Astrocyte of the cerebellum (primary cell): ENCODE measurements around the gene NR4A1.

Experiments used
- DNase-seq: peaks from one replicate; pipeline ENCODE4 v3.0.0-alpha.2; 2011; ENCODE audit warnings: low read depth
- H3K4me3 ChIP-seq: 2 replicates; pipeline ENCODE4 v1.5.1; 2011; ENCODE audit warnings: mild to moderate bottlenecking, low read depth, low read length, moderate library complexity
- in situ Hi-C: cut with HindIII; loops from 2 replicates; pipeline ENCODE4 v1.10.0; 2017; ENCODE audit warnings: low sequenced_read_pairs
- TF ChIP-seq, protein P1 (sequence below): IDR thresholded peaks from 2 replicates; pipeline ENCODE4 v1.5.1; 2012; ENCODE audit warnings: low read length, low read depth, moderate library complexity, mild to moderate bottlenecking; ENCODE audit errors: missing control alignments

Gene NR4A1

DNA sequence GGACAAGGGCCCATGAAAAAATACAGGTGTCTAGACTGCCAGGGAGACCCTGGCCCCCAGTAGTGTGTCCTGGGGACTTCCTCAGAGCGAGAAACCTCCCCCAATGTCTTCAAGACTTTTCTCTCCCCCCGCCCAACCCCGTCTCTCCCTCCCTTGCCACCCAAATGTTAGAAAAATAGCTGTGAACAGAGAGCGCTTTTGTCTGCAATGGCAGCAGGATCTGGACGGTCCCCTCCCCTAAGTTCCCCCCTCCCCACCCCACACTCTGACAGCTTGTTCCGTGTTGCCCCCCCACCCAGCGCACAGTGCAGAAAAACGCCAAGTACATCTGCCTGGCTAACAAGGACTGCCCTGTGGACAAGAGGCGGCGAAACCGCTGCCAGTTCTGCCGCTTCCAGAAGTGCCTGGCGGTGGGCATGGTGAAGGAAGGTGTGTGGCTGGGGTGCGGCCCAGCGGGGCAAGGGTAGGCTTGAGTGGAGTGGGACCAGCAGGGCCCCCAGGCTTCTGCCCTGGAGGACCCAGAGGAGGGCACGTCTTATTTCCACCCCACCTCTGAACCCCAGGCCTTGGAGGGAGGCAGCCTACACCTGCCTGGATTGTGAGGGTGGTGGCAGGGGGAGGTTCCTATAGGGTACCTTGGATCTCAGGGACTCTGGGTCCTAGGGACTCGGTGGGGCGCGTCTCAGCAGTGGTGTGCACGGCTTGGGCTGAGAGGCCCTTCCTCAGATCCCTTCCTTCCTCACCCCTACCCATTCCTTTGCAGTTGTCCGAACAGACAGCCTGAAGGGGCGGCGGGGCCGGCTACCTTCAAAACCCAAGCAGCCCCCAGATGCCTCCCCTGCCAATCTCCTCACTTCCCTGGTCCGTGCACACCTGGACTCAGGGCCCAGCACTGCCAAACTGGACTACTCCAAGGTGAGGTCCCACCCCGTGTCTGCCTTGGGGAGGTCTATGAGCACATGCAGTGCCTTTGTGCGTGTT, 4.8 kb downstream of the NR4A1 start:
- no peak overlapping the region for H3K4me3 ChIP-seq
- TF ChIP-seq, protein P1, sequence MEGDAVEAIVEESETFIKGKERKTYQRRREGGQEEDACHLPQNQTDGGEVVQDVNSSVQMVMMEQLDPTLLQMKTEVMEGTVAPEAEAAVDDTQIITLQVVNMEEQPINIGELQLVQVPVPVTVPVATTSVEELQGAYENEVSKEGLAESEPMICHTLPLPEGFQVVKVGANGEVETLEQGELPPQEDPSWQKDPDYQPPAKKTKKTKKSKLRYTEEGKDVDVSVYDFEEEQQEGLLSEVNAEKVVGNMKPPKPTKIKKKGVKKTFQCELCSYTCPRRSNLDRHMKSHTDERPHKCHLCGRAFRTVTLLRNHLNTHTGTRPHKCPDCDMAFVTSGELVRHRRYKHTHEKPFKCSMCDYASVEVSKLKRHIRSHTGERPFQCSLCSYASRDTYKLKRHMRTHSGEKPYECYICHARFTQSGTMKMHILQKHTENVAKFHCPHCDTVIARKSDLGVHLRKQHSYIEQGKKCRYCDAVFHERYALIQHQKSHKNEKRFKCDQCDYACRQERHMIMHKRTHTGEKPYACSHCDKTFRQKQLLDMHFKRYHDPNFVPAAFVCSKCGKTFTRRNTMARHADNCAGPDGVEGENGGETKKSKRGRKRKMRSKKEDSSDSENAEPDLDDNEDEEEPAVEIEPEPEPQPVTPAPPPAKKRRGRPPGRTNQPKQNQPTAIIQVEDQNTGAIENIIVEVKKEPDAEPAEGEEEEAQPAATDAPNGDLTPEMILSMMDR = no peak
- in situ Hi-C loops = no loop called here
- no peak for DNase-seq

DNA sequence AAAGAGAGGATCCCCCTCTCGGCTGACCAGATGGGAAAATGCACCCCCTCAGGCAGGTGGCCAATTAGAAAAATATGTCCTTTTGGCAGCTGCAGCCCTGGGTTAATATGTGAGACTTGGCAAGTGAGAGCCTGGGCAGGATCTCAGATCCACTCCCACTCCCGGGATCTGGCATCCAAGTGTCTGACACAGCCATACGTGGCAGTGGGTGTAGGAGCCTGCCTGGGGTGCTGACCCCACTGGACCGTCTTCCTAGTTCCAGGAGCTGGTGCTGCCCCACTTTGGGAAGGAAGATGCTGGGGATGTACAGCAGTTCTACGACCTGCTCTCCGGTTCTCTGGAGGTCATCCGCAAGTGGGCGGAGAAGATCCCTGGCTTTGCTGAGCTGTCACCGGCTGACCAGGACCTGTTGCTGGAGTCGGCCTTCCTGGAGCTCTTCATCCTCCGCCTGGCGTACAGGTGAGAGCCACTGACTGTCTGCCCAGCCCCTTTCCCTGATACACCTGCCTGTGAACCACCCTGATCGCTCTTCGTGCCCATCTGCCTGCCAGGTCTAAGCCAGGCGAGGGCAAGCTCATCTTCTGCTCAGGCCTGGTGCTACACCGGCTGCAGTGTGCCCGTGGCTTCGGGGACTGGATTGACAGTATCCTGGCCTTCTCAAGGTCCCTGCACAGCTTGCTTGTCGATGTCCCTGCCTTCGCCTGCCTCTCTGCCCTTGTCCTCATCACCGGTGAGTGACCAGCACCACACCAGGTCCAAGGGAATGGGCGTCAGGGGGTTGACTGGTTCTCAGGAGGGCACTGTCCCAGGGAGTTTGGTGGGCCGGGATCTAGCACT, 5.8 kb downstream of the NR4A1 start:
- in situ Hi-C loops = no loop called here
- H3K4me3 ChIP-seq = no peak overlapping the region
- no peak for DNase-seq
- TF ChIP-seq, protein P1 = no peak

DNA sequence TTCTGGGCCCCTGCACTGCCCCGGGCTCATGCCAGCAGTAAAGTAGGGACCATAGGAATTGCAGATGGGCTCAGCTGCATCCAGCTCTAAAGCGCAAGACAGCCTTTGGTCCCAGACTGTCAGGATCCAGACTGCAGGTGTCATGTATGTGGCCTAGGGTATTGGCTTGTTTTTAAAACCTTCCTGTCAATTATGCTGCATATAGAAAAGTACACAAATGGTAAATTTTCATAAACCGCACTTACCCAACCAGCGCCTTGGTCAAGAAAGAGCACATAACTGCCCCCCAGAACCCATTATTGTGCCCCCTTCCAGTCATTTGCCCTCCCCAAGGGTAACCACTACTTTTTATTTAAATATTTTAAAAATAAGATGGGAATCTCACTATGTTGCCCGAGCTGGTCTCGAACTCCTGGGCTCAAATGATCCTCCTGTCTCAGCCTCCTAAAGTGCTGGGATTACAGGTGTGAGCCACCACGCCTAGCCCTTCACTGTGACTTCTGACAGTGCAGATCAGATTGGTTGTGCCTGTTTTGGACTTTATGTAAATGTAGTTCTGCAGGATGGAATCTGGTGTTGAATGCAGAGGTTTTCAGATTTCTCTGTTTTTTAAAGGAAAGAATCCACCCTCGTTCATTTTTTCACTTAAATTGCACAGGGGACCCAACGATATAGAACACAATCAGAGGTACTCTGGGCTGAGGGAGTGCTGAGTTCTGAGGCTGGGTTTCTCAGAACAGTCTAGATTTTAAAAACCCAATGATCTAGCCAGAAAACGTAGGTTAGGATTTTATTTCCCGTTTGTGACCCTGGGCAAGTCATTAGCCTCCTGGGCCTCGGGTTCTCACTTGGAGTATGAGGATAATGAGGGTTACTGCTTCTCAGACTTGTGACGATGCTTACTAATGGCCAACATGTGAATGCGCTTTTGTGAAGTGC, 6.7 kb downstream of the NR4A1 start:
- no peak for DNase-seq
- in situ Hi-C loops = no loop called here
- H3K4me3 ChIP-seq = no peak overlapping the region
- TF ChIP-seq, protein P1 = no peak

DNA sequence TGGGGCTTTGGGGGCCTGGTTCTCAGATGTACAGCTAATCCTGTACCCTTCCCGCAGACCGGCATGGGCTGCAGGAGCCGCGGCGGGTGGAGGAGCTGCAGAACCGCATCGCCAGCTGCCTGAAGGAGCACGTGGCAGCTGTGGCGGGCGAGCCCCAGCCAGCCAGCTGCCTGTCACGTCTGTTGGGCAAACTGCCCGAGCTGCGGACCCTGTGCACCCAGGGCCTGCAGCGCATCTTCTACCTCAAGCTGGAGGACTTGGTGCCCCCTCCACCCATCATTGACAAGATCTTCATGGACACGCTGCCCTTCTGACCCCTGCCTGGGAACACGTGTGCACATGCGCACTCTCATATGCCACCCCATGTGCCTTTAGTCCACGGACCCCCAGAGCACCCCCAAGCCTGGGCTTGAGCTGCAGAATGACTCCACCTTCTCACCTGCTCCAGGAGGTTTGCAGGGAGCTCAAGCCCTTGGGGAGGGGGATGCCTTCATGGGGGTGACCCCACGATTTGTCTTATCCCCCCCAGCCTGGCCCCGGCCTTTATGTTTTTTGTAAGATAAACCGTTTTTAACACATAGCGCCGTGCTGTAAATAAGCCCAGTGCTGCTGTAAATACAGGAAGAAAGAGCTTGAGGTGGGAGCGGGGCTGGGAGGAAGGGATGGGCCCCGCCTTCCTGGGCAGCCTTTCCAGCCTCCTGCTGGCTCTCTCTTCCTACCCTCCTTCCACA, 7.6 kb downstream of the NR4A1 start:
- TF ChIP-seq, protein P1 = no peak
- DNase-seq = no peak
- H3K4me3 ChIP-seq = no peak overlapping the region
- in situ Hi-C loops = no loop called here

DNA sequence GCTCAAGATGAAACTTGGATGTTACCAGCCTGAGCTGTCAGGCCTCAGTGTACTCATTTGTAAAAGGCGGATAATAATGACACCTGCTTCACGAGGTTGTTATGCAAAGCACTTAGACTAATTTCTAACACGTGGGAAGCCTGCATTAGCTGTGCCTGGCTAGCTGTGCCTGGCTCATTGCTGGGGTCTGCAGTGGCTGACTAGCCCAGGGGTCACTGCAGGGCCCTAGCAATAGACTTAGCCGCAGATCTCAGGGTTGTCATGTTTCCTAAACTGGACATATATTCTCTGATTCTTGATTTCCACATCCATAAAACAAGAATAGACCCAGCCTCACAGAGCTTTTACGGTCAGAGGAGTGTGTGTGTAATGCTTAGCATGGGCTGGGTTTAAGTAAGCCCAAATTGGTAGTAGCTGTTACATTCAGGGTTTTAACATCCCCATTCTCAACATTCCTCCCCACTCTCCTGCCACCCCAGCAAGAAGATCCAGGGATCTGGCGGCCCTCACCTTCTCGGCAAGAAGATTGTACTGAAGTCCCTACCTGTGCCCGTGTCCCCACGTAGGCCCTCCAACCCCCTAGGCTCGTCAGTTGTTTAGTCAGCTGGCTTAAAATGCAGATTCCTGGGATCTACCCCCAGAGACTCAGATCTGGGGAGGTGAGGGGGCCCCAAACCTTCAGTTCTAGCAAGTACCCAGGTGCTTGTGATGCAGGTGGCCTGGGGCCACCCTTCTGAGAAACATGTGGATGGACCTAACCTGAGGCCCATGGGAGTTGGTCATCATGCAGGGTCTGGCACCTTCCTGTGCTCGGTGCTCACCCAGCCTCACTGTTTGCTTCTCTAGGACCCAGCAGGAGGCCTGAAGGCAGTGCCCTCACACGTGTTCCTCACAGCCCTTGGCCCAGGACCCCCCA, 8.6 kb downstream of the NR4A1 start:
- in situ Hi-C loops = no loop called here
- DNase-seq = no peak

More for the DNA sequence above, 8.6 kb downstream of the NR4A1 start:
- TF ChIP-seq, protein P1 = no peak
- H3K4me3 ChIP-seq = no peak overlapping the region
